Measurements from ENCODE around the gene CFAP210.
"Not testable (repeated sequence)": the region's sequence is repeated elsewhere in the genome, so short reads cannot be mapped to it uniquely, and the experiment has no call there.

- not testable (repeated sequence) for TF ChIP-seq CTCF (IDR thresholded peaks at IDR 0.05; ENCODE audit: borderline replicate concordance, extremely low read depth, low read length, poor library complexity, severe bottlenecking); EZH2 (IDR thresholded peaks at IDR 0.05; ENCODE audit: borderline replicate concordance, low read depth, low read length, severe bottlenecking)
These were observed 97.7 kb downstream of the CFAP210 start for GRCh38 chr2:169596546-169596945.
